Measurements from ENCODE around the gene TCTA. TPM values are rescaled to one million over a fixed set of nuclear protein-coding genes. Genes with fewer than 3 reads are reported as not detected.

The TCTA gene
- total RNA-seq, 3 donors from 2014 or later (not counting 1 experiment from before 2014, with no cell fraction given): 35.4 to 40.7 (median 36.7) TPM

GRCh38 chr3:49414753-49415152 is 2.5 kb downstream of the TCTA start:
- Mint-ChIP-seq H3K4me3 (peak overlapping the region; percentile 25), H3K27ac (peak overlapping the region; percentile 97 to 99), H3K4me1 (peaks cover 63 to 71% of the 10 kb centered on the region in 2 donors), H3K9me3 (no peaks in the 10 kb centered on the region), H3K27me3 (ENCODE audit: low read depth in 2 of 2) (no peaks in the 10 kb centered on the region), H3K36me3 (no peaks in the 10 kb centered on the region)
- Histone ChIP-seq H3K27ac (ENCODE audit: low read length) (peak overlapping the region; percentile 83), H3K27me3 (ENCODE audit: control insufficient read depth, insufficient read depth, low read length) (no peaks in the 10 kb centered on the region), H3K4me1 (ENCODE audit: control insufficient read depth, insufficient read depth, low read length) (peaks cover 70% of the 10 kb centered on the region), H3K9me3 (ENCODE audit: control insufficient read depth, insufficient read depth, low read length) (no peaks in the 10 kb centered on the region), H3K36me3 (ENCODE audit: control insufficient read depth, insufficient read depth, low read length) (peaks cover 6% of the 10 kb centered on the region), H3K4me3 (ENCODE audit: low read length) (no peak overlapping the region)
- intact Hi-C loops (cut with micrococcal nuclease): no loop called here
- TF ChIP-seq CTCF (IDR thresholded peaks at IDR 0.05): no peak
- 84% methylated on average over 2 of the region's 2 CpGs for WGBS (ENCODE audit: insufficient coverage)
- DNase-seq (no peak), ATAC-seq (no peak)

DNA sequence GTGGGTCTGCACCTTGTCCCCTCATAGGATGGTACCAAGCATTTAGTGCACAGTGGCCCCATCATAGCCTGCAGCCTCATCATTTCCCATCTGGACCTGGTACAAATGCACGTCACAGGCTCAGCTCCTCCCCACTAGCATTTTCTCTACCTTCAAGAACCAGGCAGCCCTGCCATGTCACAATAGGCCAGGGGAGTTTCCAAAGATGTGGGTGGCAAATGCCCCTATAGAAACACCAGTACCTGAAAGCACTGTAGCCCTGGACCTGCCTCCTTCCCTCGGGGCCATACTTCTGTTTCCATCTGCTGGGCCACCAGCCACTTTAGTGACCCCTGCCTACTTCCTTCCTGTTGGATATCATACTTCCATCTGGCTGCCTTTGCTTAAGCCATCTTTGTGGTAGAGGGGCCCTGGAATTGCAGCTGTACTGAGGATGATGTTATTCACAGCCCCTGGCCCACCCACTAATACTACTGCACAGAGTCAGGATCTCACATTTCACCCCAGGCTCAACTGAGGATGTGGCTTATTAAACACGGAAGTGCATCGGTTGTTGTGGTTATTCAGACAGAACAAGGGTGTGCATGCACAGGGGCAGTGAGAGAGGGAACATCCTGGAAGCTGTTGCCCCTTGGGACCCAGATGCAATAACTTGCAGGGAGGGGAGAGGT is 3.8 kb downstream of the TCTA start:
- H3K4me1 ChIP-seq (ENCODE audit: control insufficient read depth, insufficient read depth, low read length): peaks cover 65% of the 10 kb centered on the region
- H3K4me1 Mint-ChIP-seq: peaks cover 55 to 68% of the 10 kb centered on the region in 2 donors
- peak overlapping the region; percentile 83 for H3K27ac ChIP-seq (ENCODE audit: low read length)
- no peak for TF ChIP-seq CTCF (IDR thresholded peaks at IDR 0.05)
- H3K27me3 Mint-ChIP-seq (ENCODE audit: low read depth in 2 of 2): no peaks in the 10 kb centered on the region
- peak overlapping the region; percentile 97 to 99 for H3K27ac Mint-ChIP-seq
- peak overlapping the region; percentile 89 for H3K4me3 Mint-ChIP-seq
- intact Hi-C loops (cut with micrococcal nuclease): loop anchor here (2.0 kb wide), 2 partner anchors 33 to 55 kb away; partner anchors contain the start of gene DAG1
- no peaks in the 10 kb centered on the region for H3K27me3 ChIP-seq (ENCODE audit: control insufficient read depth, insufficient read depth, low read length)
- no peak overlapping the region for H3K4me3 ChIP-seq (ENCODE audit: low read length)
- ATAC-seq (peak; percentile 46 to 62 (median 51)), DNase-seq (peak; percentile 61 to 91)
- H3K36me3 ChIP-seq (ENCODE audit: control insufficient read depth, insufficient read depth, low read length): peaks cover 6% of the 10 kb centered on the region
- H3K9me3 Mint-ChIP-seq: no peaks in the 10 kb centered on the region
- 0% methylated on average over 4 of the region's 4 CpGs for WGBS (ENCODE audit: insufficient coverage)
- no peaks in the 10 kb centered on the region for H3K9me3 ChIP-seq (ENCODE audit: control insufficient read depth, insufficient read depth, low read length)
- no peaks in the 10 kb centered on the region for H3K36me3 Mint-ChIP-seq

GRCh38 chr3:49416867-49417266 is 4.6 kb downstream of the TCTA start:
- Mint-ChIP-seq H3K4me1 (peaks cover 56 to 70% of the 10 kb centered on the region in 2 donors), H3K9me3 (no peaks in the 10 kb centered on the region)
- H3K4me3 ChIP-seq (ENCODE audit: low read length): no peak overlapping the region

More at GRCh38 chr3:49416867-49417266, 4.6 kb downstream of the TCTA start:
- DNase-seq (no peak), ATAC-seq (no peak)
- peak overlapping the region; percentile 97 to 99 for H3K27ac Mint-ChIP-seq
- intact Hi-C loops (cut with micrococcal nuclease): loop anchor here (2.0 kb wide), 2 partner anchors 32 to 54 kb away; partner anchors contain the start of gene DAG1
- no peak for TF ChIP-seq CTCF (IDR thresholded peaks at IDR 0.05)
- H3K4me3 Mint-ChIP-seq: peak overlapping the region; percentile 89
- Histone ChIP-seq H3K27ac (ENCODE audit: low read length) (peak overlapping the region; percentile 83), H3K4me1 (ENCODE audit: control insufficient read depth, insufficient read depth, low read length) (peaks cover 70% of the 10 kb centered on the region), H3K9me3 (ENCODE audit: control insufficient read depth, insufficient read depth, low read length) (no peaks in the 10 kb centered on the region), H3K36me3 (ENCODE audit: control insufficient read depth, insufficient read depth, low read length) (peaks cover 6% of the 10 kb centered on the region), H3K27me3 (ENCODE audit: control insufficient read depth, insufficient read depth, low read length) (no peaks in the 10 kb centered on the region)
- WGBS (ENCODE audit: insufficient coverage): 85% methylated on average over 2 of the region's 2 CpGs
- H3K36me3 Mint-ChIP-seq: no peaks in the 10 kb centered on the region
- no peaks in the 10 kb centered on the region for H3K27me3 Mint-ChIP-seq (ENCODE audit: low read depth in 2 of 2)

Data from natural killer cell (primary cell).